Upper lobe of right lung (tissue), 1 donor: Measurements from ENCODE around the gene PDPR. TPM values are rescaled to one million over a fixed set of nuclear protein-coding genes. Genes with fewer than 3 reads are reported as not detected.

Experiments
- ATAC-seq: fragments of 200-7000 bp; cut with Tn5 transposase; one replicate; pipeline ENCODE4 v1.9.1; 2020; ENCODE audit warnings: mild to moderate bottlenecking, moderate library complexity
- DNase-seq: peaks from one replicate; pipeline ENCODE4 v3.0.0-alpha.2; 2020
- H3K27ac ChIP-seq: fragments of 200-600 bp; one replicate; pipeline ENCODE4 v1.8.0; 2022
- H3K27me3 ChIP-seq: fragments of 200-600 bp; one replicate; pipeline ENCODE4 v1.8.0; 2022; ENCODE audit warnings: mild to moderate bottlenecking
- H3K36me3 ChIP-seq: fragments of 200-600 bp; one replicate; pipeline ENCODE4 v1.8.0; 2022
- H3K4me1 ChIP-seq: fragments of 200-600 bp; one replicate; pipeline ENCODE4 v1.8.0; 2022
- H3K4me3 ChIP-seq: fragments of 200-600 bp; one replicate; pipeline ENCODE4 v1.8.0; 2022; ENCODE audit warnings: mild to moderate bottlenecking
- H3K9me3 ChIP-seq: fragments of 200-600 bp; one replicate; pipeline ENCODE4 v1.8.0; 2022
- CTCF ChIP-seq: fragments of 200-600 bp; IDR thresholded peaks from one replicate; pipeline ENCODE4 v1.8.0; 2022; ENCODE audit warnings: antibody characterized with exemption
- intact Hi-C: fragments of 100-400 bp; cut with DNase I; formaldehyde crosslinking; loops from one replicate; pipeline ENCODE4 v1.11.0; 2022
- total RNA-seq: library from RNA; stranded (reverse); fragmentation: NEBNext Ultra II Directional; extraction: Animal tissue kit (Norgen Biotek cat#: 25700); gene quantifications from one replicate; pipeline ENCODE4 v1.2.1, GENCODE V29; 2021
- donor health status: DM: no; HTN: yes; CAD: no; lungs with severe emphysema.

The PDPR gene
- total RNA-seq, 1 donor from 2014 or later = 20.3 TPM

- no peaks in the 10 kb centered on the region for H3K9me3 ChIP-seq
- H3K27ac ChIP-seq = no peak overlapping the region
- ATAC-seq (no peak), DNase-seq (no peak)
- no peak for TF ChIP-seq CTCF
- peaks cover 100% of the 10 kb centered on the region for H3K36me3 ChIP-seq
- H3K27me3 ChIP-seq = no peaks in the 10 kb centered on the region
- H3K4me1 ChIP-seq = no peaks in the 10 kb centered on the region
- intact Hi-C loops = no loop called here
- H3K4me3 ChIP-seq = no peak overlapping the region
Observed at GRCh38 chr16:70157105-70157476, 43.0 kb downstream of the PDPR start.

GRCh38 chr16:70157477-70158260 is 43.5 kb downstream of the PDPR start:
- no peak for ATAC-seq
- Histone ChIP-seq H3K9me3 (no peaks in the 10 kb centered on the region), H3K4me3 (no peak overlapping the region), H3K4me1 (no peaks in the 10 kb centered on the region), H3K36me3 (peaks cover 100% of the 10 kb centered on the region), H3K27me3 (no peaks in the 10 kb centered on the region), H3K27ac (no peak overlapping the region)
- TF ChIP-seq CTCF = no peak
- intact Hi-C loops = no loop called here
- DNase-seq = no peak

GRCh38 chr16:70158261-70158939 is 44.3 kb downstream of the PDPR start:
- Histone ChIP-seq H3K27ac (no peak overlapping the region), H3K36me3 (peaks cover 96% of the 10 kb centered on the region), H3K27me3 (no peaks in the 10 kb centered on the region), H3K4me1 (no peaks in the 10 kb centered on the region), H3K4me3 (no peak overlapping the region), H3K9me3 (no peaks in the 10 kb centered on the region)
- intact Hi-C loops = no loop called here
- ATAC-seq (no peak), DNase-seq (no peak)
- TF ChIP-seq CTCF = no peak

- H3K4me1 ChIP-seq = no peaks in the 10 kb centered on the region
- H3K27me3 ChIP-seq = no peaks in the 10 kb centered on the region
- no peak overlapping the region for H3K4me3 ChIP-seq
- intact Hi-C loops = no loop called here
- no peaks in the 10 kb centered on the region for H3K9me3 ChIP-seq
- no peak for ATAC-seq
- H3K27ac ChIP-seq = no peak overlapping the region
- no peak for DNase-seq
- no peak for TF ChIP-seq CTCF
- H3K36me3 ChIP-seq = peaks cover 84% of the 10 kb centered on the region
Observed at GRCh38 chr16:70159355-70160348, 45.5 kb downstream of the PDPR start.

- Histone ChIP-seq H3K36me3 (peaks cover 76% of the 10 kb centered on the region), H3K27ac (no peak overlapping the region), H3K4me1 (no peaks in the 10 kb centered on the region), H3K27me3 (no peaks in the 10 kb centered on the region), H3K4me3 (no peak overlapping the region), H3K9me3 (no peaks in the 10 kb centered on the region)
- TF ChIP-seq CTCF = no peak
- intact Hi-C loops = no loop called here
- no peak for DNase-seq
- no peak for ATAC-seq
Observed at GRCh38 chr16:70160388-70160787, 46.3 kb downstream of the PDPR start.
